HFFc6 (cell line): Measurements from ENCODE around the gene EFCAB6. TPM values are rescaled to one million over a fixed set of nuclear protein-coding genes. Genes with fewer than 3 reads are reported as not detected.

Source experiments
- DNase-seq: peaks from one replicate; pipeline ENCODE4 v3.0.0-alpha.2; 2018
- H3K27ac Mint-ChIP-seq: 2 replicates; pipeline ENCODE4 v1.8.0; 2020; ENCODE audit warnings: mild to moderate bottlenecking, mixed read lengths
- H3K27me3 Mint-ChIP-seq: 2 replicates; pipeline ENCODE4 v1.8.0; 2021; ENCODE audit warnings: mild to moderate bottlenecking, moderate library complexity, mixed read lengths; ENCODE audit not compliant: insufficient read depth
- H3K36me3 Mint-ChIP-seq: 2 replicates; pipeline ENCODE4 v1.8.0; 2021; ENCODE audit warnings: low read depth, mixed read lengths
- H3K4me1 Mint-ChIP-seq: 2 replicates; pipeline ENCODE4 v1.8.0; 2020; ENCODE audit warnings: low read depth, mixed read lengths
- H3K4me3 Mint-ChIP-seq: 2 replicates; pipeline ENCODE4 v1.8.0; 2020; ENCODE audit warnings: mild to moderate bottlenecking, moderate library complexity, mixed read lengths
- H3K9me3 Mint-ChIP-seq: 2 replicates; pipeline ENCODE4 v1.8.0; 2020; ENCODE audit warnings: mild to moderate bottlenecking, mixed read lengths
- total RNA-seq, 6 experiments: library from RNA; stranded (reverse); fragmentation: NEBNext Ultra II Directional; extraction: Animal tissue kit (Norgen Biotek cat#: 25700); gene quantifications; 2 replicates in 1 of 6; 3 replicates in 5 of 6; pipeline ENCODE4 v1.2.3, GENCODE V29; 2021
- TF ChIP-seq, protein P1 (sequence below): fragments of 200-600 bp; sonication (generic); IDR thresholded peaks from 2 replicates; pipeline ENCODE4 v1.5.0; 2021; ENCODE audit warnings: antibody characterized with exemption, mild to moderate bottlenecking

The EFCAB6 gene
- total RNA-seq, 6 experiments from 2014 or later = 0.33 to 0.95 (median 0.64) TPM

DNA sequence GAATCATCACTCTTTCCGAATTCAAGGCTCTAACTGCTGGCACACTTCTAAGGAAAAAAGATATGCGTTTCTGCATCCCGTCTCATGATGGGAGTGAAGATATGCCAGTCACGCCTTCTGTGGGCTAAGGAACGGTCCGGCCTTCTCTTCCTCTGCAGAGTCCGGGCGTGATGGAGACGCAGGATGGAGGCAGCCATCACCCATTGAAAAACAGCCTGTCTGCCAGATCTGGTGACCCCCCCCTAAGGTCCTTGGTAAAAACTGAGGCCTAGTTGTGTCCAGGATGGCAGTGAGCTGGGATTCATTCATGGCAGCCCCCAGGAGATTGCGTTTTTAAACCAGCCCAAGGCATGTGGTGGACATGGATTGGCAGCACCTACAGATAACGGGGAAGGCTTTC lies 6.9 kb upstream of the EFCAB6 start:
- TF ChIP-seq, protein P1, sequence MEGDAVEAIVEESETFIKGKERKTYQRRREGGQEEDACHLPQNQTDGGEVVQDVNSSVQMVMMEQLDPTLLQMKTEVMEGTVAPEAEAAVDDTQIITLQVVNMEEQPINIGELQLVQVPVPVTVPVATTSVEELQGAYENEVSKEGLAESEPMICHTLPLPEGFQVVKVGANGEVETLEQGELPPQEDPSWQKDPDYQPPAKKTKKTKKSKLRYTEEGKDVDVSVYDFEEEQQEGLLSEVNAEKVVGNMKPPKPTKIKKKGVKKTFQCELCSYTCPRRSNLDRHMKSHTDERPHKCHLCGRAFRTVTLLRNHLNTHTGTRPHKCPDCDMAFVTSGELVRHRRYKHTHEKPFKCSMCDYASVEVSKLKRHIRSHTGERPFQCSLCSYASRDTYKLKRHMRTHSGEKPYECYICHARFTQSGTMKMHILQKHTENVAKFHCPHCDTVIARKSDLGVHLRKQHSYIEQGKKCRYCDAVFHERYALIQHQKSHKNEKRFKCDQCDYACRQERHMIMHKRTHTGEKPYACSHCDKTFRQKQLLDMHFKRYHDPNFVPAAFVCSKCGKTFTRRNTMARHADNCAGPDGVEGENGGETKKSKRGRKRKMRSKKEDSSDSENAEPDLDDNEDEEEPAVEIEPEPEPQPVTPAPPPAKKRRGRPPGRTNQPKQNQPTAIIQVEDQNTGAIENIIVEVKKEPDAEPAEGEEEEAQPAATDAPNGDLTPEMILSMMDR = no peak
- Mint-ChIP-seq H3K27me3 (peaks cover 35% of the 10 kb centered on the region), H3K9me3 (no peaks in the 10 kb centered on the region), H3K4me1 (no peaks in the 10 kb centered on the region), H3K4me3 (no peak overlapping the region), H3K27ac (no peak overlapping the region), H3K36me3 (no peaks in the 10 kb centered on the region)
- no peak for DNase-seq

DNA sequence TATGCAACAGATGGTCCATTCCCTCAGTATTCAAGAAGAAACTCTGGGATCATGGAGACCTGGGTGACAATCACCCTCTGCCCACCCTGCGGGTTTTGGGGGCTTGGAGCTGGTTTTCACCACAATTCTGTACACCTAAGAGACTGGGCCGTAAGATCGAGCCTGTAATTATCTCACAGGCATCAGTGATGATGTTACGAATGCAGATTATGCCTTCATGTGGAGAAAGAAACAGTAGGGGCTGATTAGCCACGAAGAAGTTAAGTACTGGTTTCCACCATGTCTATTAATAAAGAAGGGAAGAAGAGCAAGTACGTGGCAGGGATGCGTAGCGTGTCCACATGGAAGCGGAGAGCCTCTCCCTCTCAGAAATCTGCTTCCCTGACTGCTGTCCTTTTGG lies 5.3 kb upstream of the EFCAB6 start:
- Mint-ChIP-seq H3K27me3 (peaks cover 29% of the 10 kb centered on the region), H3K27ac (no peak overlapping the region), H3K36me3 (no peaks in the 10 kb centered on the region), H3K4me1 (peaks cover 10% of the 10 kb centered on the region), H3K4me3 (no peak overlapping the region), H3K9me3 (no peaks in the 10 kb centered on the region)
- TF ChIP-seq, protein P1 = no peak
- no peak for DNase-seq

DNA sequence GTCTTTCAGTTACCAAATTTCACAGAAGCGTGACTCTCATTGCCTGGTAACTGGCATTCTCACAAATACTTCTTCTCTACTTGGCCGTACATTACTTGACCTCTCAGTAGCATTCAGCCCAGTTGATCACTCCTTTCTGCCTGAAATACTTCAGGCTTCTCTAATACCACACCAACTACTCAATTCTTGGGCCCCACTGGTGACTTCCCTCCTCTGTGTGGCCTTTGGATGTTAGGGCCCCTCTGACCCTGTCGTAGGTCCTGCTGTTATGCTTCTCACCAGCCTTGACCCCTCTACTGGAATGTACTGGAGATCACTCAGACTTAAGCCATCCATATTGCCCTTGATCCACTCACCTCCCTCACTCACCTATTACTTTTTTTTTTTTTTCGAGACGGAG lies 2.2 kb upstream of the EFCAB6 start:
- Mint-ChIP-seq H3K27ac (no peak overlapping the region), H3K9me3 (no peaks in the 10 kb centered on the region), H3K4me1 (peaks cover 18% of the 10 kb centered on the region), H3K27me3 (peaks cover 13% of the 10 kb centered on the region), H3K36me3 (no peaks in the 10 kb centered on the region), H3K4me3 (no peak overlapping the region)
- no peak for DNase-seq
- TF ChIP-seq, protein P1 = no peak

DNA sequence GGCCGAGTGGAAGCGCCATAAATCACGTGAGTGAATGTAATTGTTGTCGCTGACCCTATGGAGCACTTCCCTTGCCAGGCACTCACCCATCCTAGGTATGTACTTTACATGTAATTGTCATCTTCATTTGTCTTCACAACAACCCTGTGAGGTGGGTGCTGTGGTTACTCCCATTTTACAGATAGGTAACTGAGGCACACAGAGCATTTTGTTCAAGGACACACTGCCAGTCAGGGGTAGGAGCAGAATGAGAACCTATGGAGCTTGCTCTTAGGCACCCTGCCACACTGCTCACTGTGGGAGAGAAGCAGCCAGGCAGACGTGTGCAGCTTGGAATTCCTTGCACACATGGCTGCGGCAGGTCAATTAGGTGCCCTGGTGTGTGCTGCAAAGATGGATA lies 785 bp upstream of the EFCAB6 start:
- H3K9me3 Mint-ChIP-seq = no peaks in the 10 kb centered on the region
- H3K4me3 Mint-ChIP-seq = peak overlapping the region; percentile 89
- no peak for DNase-seq
- H3K4me1 Mint-ChIP-seq = peaks cover 18% of the 10 kb centered on the region
- H3K36me3 Mint-ChIP-seq = no peaks in the 10 kb centered on the region
- H3K27ac Mint-ChIP-seq = peak overlapping the region; percentile 88
- peaks cover 4% of the 10 kb centered on the region; the same call in 1 of the 2 replicates for H3K27me3 Mint-ChIP-seq
- TF ChIP-seq, protein P1 = no peak

DNA sequence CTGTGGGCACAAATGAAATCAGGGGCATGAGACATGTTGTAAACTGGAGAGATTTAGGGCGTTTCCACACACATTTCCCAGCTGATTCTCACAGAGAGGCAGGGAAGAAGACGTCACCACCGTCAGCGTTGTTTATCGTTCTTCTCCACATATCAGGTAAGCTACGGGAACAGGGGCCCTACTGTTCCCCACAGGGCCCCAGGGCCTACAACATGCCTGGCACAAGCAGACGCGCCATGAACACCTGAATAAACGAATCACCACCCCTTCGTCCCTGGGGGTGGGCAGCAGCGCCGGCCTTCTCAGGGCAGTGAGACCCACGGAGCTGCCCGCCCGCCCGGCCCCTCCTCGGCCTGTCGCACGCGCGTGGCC lies 342 bp downstream of the EFCAB6 start:
- no peaks in the 10 kb centered on the region for H3K9me3 Mint-ChIP-seq
- peak overlapping the region; percentile 89 for H3K4me3 Mint-ChIP-seq
- TF ChIP-seq, protein P1 = no peak
- no peaks in the 10 kb centered on the region for H3K36me3 Mint-ChIP-seq
- peaks cover 18% of the 10 kb centered on the region for H3K4me1 Mint-ChIP-seq
- H3K27ac Mint-ChIP-seq = peak overlapping the region; percentile 88
- DNase-seq = no peak
- peaks cover under 1% of the 10 kb centered on the region; the same call in 1 of the 2 replicates for H3K27me3 Mint-ChIP-seq

DNA sequence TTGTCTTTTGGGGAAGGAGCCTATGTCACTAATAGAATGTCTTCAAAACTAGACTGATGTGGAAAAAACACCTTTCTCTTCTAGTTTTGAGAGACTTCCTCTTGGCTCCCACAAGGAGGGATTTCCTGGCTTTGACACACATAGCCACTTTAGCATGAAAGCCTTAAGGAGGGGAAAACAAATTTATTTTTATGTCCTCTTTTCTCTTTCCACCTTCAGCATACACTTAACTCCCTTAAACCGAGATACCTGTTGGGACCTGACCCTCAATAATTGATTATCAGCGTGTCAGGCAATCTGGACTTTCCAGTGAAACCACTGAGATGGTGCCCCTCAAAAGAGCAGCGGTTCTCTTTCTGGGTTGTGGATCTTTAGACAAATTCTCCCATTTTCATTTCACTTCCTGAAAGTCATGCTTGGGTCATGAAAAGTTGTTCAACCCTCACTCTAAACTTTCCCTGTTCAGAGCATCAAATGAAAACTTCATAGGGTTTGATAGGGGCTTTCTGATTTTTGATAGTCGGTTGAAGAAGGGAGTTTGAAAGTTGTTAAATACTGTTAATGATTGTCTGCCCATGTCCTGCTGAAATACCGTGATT lies 9.1 kb downstream of the EFCAB6 start:
- Mint-ChIP-seq H3K27me3 (peaks cover 2% of the 10 kb centered on the region), H3K27ac (no peak overlapping the region), H3K36me3 (no peaks in the 10 kb centered on the region), H3K4me1 (no peaks in the 10 kb centered on the region), H3K4me3 (no peak overlapping the region), H3K9me3 (peaks cover 11% of the 10 kb centered on the region; the same call in 1 of the 2 replicates)
- TF ChIP-seq, protein P1 = no peak
- DNase-seq = no peak
